Astrocyte (in vitro differentiated cells and primary cell): ENCODE data around the gene ZC3H4.

Experiments
- CTCF ChIP-seq: IDR thresholded peaks from 2 replicates; pipeline ENCODE4 v1.5.1; 2011; ENCODE audit warnings: low read depth, mild to moderate bottlenecking, inconsistent platforms, low read length, moderate library complexity; ENCODE audit not compliant: insufficient read depth
- EZH2 ChIP-seq: IDR thresholded peaks from 2 replicates; pipeline ENCODE4 v1.6.1; 2012; ENCODE audit warnings: mild to moderate bottlenecking, low read length, inconsistent platforms; ENCODE audit not compliant: insufficient read depth

GRCh38 chr19:47158367-47158791 is 44.8 kb upstream of the ZC3H4 start:
- TF ChIP-seq EZH2 (no peak), CTCF (no peak)
